T-helper 1 cell treated with Interleukin-12 subunit alpha and Interleukin-12 subunit beta and Interleukin-4 antibody, amounts not matched to agents 30 ng/mL and 1 ng/mL, for 36 hours (primary cell): ENCODE data around the gene PTTG1IP. TPM values are rescaled to one million over a fixed set of nuclear protein-coding genes. Genes with fewer than 3 reads are reported as not detected.

Source experiments
- intact Hi-C: fragments of 100-400 bp; cut with micrococcal nuclease; formaldehyde crosslinking; loops from one replicate; pipeline ENCODE4 v1.15.1; 2024
- total RNA-seq: library from RNA; stranded (reverse); gene quantifications from 2 replicates; pipeline ENCODE4 v1.2.3, GENCODE V29; 2022

The PTTG1IP gene
- total RNA-seq, 1 donor from 2014 or later: 88.3 TPM

DNA sequence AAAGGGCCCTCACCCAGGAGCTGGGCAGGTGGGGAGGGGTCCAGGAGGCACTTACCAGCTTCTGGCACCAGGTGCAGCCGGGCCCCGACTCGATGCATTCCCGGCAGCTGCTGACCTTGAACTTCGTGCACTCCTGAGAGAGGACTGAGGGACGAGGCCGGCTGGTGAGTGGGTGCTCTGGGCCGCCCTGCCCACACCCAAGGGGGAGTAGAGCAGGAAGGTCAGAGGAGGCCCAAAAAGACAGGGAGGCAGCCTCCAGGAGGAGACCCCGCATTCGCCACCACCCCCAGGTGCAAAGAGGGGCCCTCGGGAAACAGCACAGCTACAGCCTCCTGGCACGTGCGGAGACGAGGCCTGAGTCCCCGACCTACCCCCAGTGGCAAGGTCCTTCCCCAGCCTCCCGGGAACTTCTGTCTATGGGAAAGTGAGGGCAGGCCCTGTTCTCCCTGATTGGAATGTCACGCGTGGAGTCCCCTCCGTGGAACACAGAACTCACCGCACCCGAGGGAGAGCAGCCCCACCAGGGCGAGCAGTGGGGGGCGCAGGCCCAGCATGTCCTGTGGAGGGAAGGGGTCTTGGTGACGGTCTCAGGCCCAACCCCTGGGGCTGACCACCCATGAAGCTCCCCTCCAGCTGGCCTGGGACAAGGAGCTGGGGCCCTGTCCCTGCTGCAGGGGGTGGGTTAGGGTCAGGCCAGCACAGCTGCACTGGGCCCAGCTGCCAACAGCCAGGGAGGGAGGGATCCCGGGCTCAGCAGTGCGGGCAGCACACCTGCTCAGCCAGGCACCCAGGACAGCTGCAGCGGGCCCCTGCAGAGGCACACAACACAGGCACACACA lies 37.0 kb upstream of the PTTG1IP start:
- intact Hi-C loops: loop anchor here (1.0 kb wide), 1 partner anchor 35 kb away; no protein-coding TSS in a partner anchor

DNA sequence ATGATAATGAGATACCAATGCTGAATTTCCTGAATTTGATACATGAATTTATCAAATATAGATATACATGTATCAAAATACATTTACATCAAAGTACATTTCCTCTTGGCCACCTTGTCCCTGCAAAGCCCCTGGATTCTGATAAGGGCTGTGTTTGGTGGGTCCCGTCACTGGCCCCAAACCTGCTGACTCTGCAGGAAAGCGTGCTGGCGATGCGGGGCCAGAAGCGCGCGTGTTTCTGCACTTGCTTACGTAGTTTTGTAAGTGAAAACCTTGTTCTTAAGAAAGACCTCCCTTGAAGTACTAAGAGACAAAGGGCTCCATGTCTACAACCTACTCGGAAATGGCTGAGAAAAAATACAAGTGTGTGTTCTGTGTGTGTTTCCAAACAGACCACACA lies 36.2 kb upstream of the PTTG1IP start:
- intact Hi-C loops: no loop called here

DNA sequence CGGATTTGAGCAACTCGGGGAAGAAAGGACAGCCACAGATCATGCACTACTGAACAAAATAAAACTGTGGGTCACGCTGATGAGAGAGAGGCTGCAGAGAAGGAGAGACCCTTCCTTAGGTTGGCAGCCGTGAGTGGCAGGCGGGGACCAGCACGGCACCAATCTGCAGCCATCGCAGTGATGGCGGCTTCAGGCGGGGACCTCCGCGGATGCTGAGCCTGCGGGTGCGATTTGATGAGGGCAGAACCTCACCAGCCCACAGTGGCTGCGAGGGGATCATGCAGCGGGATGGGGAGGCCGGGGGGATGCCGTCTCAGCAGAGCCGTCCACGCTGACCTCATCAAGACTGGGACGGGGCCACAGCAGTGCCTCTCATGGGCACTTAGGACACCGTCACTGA lies 35.4 kb upstream of the PTTG1IP start:
- intact Hi-C loops: no loop called here

DNA sequence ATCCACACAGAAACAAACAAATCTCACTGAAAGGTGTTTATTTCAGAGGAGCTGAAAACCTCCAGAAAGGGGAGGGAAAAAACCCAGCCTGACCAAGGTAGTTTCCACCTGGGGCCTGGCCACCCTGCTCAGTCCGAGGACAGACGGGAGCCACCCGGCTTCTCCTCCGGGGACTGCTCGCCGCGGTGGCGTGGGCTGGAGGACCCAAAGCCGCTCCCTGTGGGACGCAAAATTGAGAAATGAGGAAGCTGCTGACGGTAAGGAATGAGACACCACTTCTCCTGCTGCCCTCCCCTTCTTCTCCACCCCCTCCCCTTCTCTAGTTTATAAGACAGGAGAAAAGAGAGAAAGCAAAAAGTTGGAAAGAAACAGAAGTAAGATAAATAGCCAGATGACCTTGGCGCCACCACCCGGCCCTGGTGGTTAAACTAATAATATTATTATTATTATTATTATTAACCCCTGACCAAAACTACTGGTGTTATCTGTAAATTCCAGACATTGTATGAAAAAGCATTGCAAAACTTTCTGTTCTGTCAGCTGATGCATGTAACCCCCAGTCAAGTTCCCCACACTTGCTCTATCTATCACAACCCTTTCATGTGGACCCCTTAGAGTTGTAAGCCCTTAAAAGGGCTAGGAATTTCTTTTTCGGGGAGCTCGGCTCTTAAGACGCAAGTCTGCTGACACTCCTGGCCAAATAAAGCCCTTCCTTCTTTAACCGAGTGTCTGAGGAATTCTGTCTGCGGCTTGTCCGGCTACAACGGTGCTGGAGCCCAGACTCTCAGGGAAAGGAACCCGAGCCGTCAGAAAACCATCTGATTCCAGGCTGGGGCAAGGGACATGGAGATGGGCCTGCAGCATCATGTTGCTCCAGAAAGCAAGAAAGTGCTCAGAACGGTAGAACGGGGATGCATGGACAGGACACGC lies 34.7 kb upstream of the PTTG1IP start:
- intact Hi-C loops: no loop called here

DNA sequence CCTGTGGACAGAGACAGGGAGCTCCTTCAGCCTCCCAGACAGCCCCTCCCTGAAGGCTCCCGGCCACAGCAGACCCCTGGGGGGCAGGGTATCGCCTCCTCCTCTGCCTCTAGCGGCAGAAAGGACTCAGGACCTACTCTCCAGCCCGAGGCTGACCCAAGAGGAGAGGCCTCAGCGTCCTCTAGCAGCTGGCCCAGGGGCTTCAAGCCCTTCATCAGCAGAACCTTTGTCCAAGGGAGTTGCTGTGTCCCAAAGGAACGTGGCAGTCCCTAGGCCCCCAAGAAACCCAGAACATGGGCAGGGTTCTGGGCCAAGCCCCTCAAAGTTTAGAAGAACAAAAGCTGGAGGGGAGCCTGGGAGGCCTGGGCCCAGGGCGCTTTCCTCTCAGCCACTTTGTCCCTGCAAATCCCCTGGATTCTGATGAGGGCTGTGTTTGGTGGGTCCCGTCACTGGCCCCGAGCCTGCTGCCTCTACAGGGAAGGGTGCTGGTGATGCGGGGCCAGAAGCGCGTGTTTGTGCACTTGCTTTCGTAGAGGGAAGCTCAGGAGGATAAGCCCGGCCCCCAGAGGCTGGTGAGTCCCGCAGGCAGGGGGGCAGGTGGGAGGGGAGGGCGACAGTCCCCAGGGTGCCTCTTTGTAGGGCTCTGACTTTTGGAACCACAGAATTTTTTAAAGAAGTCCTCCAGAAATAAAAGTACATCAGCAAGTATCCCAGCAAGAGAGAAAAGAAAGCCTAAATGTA lies 33.9 kb upstream of the PTTG1IP start:
- intact Hi-C loops: no loop called here

DNA sequence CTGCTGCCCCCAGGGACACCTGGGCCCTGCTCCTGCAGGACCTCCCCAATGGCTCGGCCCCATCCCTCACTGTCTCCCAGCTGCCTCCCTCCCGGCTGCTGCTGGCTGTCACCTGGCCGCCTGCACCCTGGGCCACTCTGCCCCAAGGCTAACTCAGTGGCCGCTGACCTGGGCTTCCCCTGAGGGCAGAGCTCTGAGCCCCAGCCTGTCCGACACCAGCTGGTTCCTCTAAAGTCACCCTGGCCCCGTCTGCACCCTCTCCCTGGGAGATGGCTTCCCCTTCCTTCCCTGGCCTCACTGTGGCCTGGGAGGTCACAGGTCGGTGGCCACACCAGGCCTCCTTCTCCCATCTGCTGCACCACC lies 32.2 kb upstream of the PTTG1IP start:
- intact Hi-C loops: no loop called here

DNA sequence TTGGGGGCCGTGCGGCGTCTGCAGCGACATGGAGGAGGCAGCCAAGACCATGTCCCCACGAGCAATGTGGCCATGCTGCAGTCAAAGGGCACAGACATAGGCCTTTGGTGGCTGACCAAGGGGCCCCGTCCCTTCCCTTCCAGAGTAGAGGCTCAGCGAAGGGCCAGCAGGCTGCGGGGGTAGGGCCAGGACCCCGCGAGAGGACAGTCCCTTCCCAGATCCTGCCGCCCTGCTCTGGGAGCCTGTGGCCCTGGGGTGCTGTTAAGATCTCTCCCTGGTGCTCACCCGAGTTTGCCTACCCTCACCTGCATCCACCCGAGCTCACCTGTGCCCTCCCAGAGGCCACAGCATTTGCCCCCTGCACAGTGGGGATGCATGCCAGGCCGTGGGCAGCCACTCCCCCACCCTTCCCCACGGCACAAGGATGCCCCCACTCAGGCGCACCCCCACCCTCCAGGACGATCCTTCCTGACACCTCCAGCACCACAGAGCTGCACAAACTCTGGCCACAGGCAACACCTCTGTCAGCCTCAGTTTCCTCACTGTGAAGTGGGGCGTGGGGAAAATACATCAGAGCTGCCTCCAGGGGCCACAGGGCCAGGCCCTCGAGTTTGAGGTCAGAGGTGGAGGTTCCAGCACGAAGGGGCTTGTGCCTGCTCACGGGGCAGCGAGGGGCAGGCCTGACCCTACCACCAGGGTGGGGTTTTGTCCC lies 31.7 kb upstream of the PTTG1IP start:
- intact Hi-C loops: no loop called here

DNA sequence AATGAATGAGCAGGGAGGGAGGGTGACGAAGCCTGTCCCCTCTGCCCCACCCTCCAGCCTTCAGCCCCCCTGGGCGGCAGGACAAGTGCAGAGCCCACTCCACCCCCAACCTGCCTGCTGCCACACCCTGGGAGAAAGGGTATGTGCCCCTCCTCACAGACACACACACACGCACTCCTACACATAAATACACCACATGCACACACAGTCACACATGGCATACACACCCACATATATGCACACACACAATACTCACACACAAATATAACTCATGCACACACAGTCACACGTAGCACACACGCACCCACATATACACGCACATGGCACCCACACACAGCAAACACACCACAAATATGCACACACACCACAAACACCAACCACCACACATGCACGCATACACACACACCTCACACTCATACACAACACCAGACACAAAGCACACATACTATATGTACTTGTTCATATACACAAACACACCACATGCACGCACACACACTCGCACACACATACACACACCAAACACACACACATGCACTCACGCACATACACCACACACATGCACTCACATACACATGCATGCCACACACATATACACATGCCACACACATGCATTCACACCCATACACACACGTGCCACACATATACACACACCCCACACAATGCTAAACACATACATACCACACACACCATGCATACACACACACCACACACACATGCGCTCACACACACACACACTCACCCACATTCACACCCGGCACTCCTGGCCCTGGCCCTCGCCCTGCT lies 30.8 kb upstream of the PTTG1IP start:
- intact Hi-C loops: no loop called here

DNA sequence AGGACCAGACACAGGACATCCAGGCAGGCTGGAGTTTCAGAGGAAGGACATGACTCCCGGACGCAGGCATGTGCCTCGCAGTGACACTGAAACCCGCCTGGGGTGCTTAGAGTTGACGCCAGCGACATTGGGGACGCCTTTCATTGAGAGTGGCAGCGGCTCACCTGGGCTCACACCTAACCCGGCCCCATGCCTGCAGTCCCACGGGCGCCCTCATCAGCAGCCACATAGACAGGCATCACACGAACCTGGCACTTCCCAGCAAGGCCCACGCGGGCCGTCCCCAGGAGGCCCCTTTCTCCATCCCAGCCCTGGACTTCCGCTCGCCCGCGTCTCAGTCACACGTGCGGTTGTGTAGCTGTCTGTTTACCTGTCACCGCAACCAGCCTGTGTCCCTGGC lies 30.2 kb upstream of the PTTG1IP start:
- intact Hi-C loops: no loop called here

DNA sequence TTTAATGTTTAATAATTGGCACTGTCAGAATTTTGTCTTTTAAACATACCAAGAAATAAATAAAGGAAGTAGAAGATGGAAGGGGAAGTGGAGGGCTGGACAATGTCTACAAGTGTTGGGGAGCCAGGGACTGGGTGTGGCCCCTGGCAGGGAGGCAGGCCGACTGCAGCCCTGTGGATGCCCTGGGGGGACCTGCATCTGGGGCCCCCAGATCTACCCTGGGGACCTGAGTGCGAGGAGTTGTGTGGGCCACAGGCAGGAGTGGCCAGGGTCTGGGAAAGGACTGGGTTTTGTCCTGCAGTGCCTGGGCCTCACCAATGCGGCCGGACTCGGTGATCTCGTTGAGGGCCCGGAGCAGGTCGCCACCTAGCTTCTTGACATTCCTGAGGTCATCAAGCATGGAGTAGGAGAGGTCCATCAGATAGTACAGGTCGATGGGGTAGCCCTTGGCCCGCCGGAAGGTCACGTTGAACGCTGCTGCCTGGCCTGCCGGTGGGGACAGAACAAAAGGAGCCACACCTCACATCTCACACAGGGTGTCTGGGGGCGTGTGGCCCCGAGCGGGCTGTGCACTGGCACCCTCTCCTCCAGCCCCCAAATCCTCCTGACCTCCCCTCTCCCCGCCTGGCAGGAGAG lies 29.7 kb upstream of the PTTG1IP start:
- intact Hi-C loops: no loop called here

DNA sequence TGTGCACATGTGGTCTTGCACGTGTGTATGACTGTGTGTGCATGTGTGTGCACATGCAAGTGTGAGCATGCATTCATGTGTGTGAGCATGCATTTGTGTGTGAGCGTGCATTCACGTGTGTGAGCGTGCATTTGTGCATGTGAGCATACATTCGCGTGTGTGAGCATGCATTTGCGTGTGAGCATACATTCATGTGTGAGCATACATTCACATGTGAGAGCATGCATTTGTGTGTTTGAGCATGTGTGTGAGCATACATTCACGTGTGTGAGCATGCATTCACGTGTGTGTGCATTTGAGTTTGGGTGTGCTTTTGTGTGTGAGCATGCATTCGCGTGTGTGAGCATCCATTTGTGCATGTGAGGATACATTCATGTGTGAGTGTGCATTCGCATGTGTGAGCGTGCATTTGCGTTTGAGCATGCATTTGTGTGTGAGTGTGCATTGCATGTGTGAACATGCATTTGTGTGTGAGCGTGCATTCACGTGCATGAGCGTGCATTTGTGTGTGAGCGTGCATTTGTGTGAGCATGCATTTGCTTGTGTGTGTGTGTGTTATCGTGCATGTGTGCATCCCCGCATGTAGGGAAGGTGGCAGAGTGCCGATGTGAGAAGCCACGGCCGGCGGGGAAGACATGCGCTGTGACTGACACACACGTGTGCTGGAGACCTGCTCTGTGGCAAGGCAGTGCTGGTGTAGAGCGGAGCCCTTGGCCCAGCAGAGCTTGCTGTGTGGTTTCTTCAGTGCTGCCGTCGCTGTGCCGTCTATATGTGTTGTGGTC lies 29.0 kb upstream of the PTTG1IP start:
- intact Hi-C loops: no loop called here

DNA sequence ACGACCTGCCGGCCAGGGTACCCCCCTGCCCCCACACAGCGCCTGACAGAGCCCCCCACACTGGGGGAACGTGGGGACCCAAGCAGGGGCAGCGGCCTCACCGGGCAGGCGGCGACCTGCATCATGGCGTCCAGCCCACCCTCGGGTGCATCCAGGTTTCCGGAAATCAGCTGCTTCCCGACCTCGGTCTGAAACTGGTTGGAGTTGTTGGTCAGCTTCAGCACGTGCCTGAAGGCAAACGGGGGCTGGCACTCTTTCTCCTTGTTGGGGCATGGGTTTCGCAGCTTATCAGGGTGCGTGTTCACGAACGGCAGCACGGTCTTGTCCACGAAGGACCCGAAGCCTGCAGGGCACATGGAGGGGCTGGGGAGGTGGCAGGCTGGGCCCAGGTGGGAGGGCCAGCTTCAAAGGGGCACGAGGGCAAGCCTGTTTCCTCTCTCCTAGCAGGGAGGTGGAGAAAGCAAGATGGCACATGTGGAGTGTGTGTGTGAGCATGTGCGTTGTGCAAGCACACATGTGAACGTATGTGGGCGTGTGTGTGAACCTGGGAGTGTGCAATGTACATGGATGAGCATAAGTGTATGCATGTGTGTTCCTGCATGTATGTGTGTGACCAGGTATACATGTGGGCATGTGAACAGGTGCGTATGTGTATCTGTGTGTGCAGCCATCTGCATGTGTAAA lies 28.0 kb upstream of the PTTG1IP start:
- intact Hi-C loops: no loop called here

DNA sequence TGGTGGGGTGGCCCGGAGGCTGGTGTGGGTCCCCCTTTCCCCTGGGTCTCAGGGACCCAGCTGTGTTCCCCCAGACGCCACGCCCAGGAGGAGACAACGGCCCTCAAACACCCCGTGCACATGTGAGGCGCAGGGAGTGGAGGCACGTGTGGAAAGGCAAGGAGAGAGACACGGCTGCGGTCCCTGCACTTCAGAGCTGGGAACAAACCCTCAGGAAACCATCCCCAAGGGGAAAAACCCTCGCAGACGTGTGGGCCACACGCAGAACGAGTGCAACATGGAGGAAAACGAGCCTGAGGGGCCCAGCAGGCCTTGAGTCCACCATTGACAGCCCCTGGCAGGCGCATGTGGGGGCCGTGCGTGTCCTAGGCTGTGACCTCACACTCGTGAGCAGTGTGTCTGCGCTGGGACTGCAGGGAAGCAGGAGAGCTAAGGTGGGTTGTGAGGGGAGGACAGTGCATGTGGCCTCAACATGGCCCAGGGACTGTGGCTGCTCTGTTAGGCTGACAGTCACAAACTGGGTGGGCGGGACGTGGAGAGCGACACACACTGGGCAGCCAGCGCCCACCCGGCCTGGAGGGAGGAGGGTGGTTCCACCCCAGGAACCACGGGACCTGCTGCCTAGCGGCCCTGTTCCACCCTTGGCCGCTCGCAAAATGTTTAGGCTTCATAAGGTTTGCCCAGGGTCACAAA lies 27.2 kb upstream of the PTTG1IP start:
- intact Hi-C loops: no loop called here

DNA sequence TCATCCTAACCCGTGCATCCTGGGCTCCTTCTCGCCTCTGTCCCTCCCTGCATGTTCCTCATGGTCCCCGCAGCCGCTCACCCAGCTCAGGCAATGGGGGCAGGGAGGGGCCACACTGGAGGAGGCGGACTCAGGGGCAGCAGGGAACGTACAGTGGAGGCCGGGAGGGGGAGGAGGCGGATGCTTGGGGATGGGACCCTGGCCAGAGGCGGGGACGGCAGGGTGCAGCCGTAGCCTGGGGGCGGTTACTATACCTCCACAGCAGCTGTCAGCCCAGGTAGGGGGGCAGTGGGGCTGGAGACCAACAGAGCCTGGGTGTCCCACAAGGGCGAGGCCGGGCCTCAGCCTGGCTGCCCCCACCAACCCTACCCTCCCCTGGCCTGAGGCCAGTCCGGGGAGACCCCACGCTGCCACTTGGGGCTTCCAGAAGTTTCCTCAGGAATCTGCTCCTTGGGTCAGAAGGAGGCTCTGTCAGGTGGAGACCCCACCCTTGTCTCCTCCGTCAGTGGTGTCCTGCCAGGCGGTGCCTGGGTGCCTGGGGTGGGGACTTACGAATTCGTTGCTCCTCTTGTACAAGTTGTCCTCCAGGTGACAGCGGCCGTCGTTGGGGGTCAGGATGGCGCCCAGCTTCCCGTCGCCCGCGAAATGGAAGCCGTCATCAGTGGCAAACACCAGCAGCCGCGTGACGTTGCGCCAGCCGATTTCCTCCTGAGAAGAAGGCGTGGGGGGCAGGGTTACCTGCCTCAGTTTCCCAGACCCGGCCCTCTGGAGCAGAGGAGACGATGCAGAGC lies 26.5 kb upstream of the PTTG1IP start:
- intact Hi-C loops: no loop called here

DNA sequence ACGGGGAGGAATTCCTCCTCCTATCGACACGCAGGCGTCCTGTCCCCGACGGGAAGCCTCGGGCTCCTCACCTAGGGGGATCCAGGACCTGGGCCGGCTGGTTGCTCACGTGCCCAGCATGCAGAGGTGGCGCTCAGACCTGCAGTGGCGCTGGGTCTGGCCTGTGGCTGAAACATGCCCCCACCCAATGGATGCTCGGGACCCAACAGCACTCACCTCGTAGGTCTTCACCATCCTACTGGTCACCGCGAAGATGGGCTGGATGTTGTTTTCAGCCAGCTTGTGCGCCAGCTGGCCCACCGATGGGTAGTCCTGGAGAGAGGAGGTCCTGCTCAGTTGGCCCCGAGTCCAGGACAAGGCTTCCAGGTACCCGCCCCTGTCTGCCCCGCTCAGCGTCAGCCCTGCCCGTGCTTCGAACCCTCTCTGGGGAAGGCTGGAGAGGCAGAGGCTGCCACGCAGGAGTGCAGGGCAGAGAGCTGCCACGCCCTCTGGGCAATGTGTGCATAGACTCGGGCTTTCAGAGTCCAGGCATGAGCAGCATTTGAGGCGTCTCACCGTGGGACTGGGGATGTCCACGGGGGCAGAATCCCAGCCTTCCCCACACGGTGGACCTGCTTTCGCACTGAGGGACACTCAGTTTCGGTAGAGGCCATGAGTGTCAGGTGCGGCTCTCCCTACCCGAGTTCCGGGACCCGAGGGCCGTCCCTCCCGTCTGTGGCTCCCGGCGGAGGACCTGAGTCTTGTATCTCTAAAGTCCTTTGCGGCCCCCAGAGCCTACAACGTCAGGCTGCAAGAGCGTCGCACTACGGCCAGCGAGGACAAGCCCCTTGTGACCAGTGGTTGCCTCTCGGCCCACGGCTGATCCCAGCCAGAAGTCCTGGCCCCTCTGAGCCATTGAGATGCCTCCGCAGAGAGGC lies 25.6 kb upstream of the PTTG1IP start:
- intact Hi-C loops: no loop called here

DNA sequence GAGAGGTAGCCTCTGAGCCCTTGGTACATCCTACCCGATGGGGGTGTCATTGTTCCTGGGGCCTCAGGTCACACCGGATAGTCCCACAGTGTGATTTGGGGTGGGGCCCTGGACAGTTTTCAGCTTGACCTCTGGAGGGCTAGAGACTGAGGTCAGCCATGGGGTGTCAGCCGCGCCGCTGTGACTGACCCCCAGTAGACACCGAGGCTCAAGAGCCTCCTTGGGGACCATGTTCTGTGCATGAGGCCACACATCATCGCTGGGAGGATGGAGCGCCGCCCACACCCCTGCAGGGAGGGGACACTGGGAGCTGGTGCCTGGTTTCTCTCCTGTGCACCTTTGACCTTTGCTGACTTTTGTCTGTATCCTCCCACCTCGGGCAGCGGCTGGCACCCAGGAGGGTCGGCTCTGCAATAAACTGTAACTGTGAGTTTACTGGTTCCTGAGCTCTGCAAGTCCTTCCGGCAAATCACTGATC lies 24.6 kb upstream of the PTTG1IP start:
- intact Hi-C loops: no loop called here
